Peyer's patch (tissue), 4 donors: ENCODE results near the gene PDE10A. TPM values are rescaled to one million over a fixed set of nuclear protein-coding genes. Genes with fewer than 3 reads are reported as not detected.

Source experiments
- DNase-seq, 3 donors: peaks; one replicate each; pipeline ENCODE4 v3.0.0-alpha.2; 2017 to 2019
- H3K27ac ChIP-seq, 4 donors: fragments of 200-600 bp; sonication (generic); one replicate each; pipeline ENCODE4 v1.5.1; 2016 to 2019
- H3K27me3 ChIP-seq, 2 donors: fragments of 200-600 bp; sonication (generic); one replicate each; pipeline ENCODE4 v1.5.1; 2019
- H3K36me3 ChIP-seq, 3 donors: fragments of 200-600 bp; sonication (generic); one replicate each; pipeline ENCODE4 v1.5.1; 2016 to 2019
- H3K4me1 ChIP-seq, 4 donors: fragments of 200-600 bp; sonication (generic); one replicate each; pipeline ENCODE4 v1.5.1; 2016 to 2019
- H3K4me3 ChIP-seq, 4 donors: fragments of 200-600 bp; sonication (generic); 1 replicate in 3 of 4; 2 replicates in 1 of 4; pipeline ENCODE4 v1.5.1; 2016 to 2019; ENCODE audit warnings: mild to moderate bottlenecking in 1 of 4
- H3K9me3 ChIP-seq, 4 donors: fragments of 200-600 bp; sonication (generic); one replicate each; pipeline ENCODE4 v1.5.1; 2016 to 2019; ENCODE audit warnings: mild to moderate bottlenecking in 1 of 4
- POLR2A ChIP-seq, 2 donors: fragments of 450-650 bp; IDR thresholded peaks; one replicate each; pipeline ENCODE4 v1.5.1; 2017; ENCODE audit warnings: antibody characterized with exemption in 2 of 2, mild to moderate bottlenecking in 2 of 2, moderate library complexity in 2 of 2
- total RNA-seq, 4 donors: library from RNA; depleted of rRNA; stranded (reverse); fragments of >200 nt; gene quantifications; one replicate each; pipeline ENCODE4 v1.1.0, GENCODE V29; 2016
- TF ChIP-seq, protein P1 (sequence below), 6 experiments: fragments of 450-650 bp in 4 of 6; fragments of 200-600 bp in 2 of 6; sonication (generic) in 1 of 6; IDR thresholded peaks; one replicate each; pipeline ENCODE4 v1.5.1; 2017 to 2019; ENCODE audit warnings: antibody characterized with exemption in 6 of 6, mild to moderate bottlenecking in 3 of 6, moderate library complexity in 1 of 6

Gene PDE10A
- total RNA-seq, 4 donors from 2014 or later = 0.35 to 8.8 (median 6.0) TPM

DNA sequence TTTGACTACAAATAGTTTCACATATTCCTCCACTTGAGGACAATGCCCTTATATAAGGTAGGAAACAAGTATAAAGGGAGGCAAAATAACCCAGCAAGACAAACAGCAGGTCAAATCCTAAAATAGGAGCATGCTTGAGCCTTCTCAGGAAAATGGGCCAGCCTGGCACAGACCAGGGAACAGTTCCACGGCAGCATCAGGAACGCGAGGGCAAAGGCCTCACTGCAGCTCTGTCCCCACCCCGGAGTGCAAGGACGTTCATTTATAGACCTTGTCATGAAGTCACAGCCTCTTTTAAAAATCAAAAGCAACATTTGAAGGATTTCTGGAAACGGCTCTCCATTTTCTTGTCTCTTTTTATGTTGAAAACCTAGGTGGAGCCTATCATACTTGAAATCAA is 17.1 kb downstream of the PDE10A start:
- Histone ChIP-seq H3K27ac (no peak overlapping the region), H3K4me3 (no peak overlapping the region), H3K27me3 (no peaks in the 10 kb centered on the region), H3K36me3 (no peaks in the 10 kb centered on the region), H3K4me1 (no peaks in the 10 kb centered on the region), H3K9me3 (no peaks in the 10 kb centered on the region)
- no peak for TF ChIP-seq POLR2A (IDR thresholded peaks at IDR 0.05)
- TF ChIP-seq, protein P1, sequence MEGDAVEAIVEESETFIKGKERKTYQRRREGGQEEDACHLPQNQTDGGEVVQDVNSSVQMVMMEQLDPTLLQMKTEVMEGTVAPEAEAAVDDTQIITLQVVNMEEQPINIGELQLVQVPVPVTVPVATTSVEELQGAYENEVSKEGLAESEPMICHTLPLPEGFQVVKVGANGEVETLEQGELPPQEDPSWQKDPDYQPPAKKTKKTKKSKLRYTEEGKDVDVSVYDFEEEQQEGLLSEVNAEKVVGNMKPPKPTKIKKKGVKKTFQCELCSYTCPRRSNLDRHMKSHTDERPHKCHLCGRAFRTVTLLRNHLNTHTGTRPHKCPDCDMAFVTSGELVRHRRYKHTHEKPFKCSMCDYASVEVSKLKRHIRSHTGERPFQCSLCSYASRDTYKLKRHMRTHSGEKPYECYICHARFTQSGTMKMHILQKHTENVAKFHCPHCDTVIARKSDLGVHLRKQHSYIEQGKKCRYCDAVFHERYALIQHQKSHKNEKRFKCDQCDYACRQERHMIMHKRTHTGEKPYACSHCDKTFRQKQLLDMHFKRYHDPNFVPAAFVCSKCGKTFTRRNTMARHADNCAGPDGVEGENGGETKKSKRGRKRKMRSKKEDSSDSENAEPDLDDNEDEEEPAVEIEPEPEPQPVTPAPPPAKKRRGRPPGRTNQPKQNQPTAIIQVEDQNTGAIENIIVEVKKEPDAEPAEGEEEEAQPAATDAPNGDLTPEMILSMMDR (IDR thresholded peaks at IDR 0.05) = no peak
- no peak for DNase-seq

DNA sequence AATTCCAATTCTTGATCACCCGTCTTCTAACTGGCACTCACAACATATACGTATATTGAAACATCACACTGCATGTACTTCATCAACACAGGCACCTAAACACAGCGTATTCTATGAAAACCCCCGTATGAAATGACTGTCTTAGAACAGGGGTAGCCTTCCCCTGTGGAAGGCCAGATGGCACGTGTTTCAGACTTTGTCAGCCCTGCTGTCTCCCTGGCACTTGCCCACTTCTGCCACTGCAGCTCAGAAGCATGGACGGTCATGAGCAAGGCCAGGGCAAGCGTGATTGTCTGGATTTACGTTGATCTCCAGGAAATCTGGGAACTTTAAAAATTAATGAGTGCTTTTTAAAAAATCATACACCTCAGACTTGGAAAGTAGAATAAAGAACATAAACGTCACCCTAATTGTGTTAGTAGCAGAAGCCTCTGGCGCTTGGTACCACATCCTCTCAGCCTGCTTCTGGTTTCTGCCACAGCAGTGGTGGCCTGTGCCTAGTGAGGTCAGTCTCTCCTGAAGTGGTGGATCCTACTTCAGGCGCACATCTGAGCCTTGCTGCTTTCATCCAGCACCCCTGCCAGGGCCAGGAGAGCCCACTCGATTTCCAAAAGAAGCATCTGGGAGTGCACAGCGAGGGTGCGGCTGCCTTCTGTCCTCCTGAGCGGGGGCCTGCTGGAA is 18.3 kb downstream of the PDE10A start:
- H3K27me3 ChIP-seq = no peaks in the 10 kb centered on the region
- TF ChIP-seq POLR2A (IDR thresholded peaks at IDR 0.05) = no peak
- TF ChIP-seq, protein P1 (IDR thresholded peaks at IDR 0.05) = no peak
- H3K4me3 ChIP-seq = no peak overlapping the region
- H3K27ac ChIP-seq = no peak overlapping the region
- H3K36me3 ChIP-seq = no peaks in the 10 kb centered on the region
- H3K4me1 ChIP-seq = no peaks in the 10 kb centered on the region
- no peaks in the 10 kb centered on the region for H3K9me3 ChIP-seq
- no peak for DNase-seq

DNA sequence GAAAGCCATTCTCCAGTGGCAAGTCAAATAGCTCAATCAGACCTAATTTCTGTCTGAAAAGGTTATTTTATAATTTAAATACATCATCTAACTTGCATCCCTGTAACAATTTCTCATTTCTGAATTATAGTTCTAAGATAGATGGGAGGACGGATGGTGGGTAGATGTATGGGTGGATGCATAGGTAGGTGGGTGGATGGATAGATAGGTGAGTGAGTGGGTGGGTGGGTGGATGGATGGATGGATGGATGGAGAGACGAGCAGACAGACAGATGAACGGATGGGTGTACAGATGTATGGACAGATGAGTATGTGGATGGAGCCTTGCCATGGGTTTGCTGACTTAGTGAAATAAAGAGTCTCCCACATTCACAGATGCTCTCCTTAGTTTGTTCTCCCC is 20.0 kb downstream of the PDE10A start:
- H3K4me1 ChIP-seq = no peaks in the 10 kb centered on the region
- no peak overlapping the region for H3K4me3 ChIP-seq
- no peaks in the 10 kb centered on the region for H3K9me3 ChIP-seq
- no peak overlapping the region for H3K27ac ChIP-seq
- no peaks in the 10 kb centered on the region for H3K27me3 ChIP-seq
- DNase-seq = no peak
- TF ChIP-seq, protein P1 (IDR thresholded peaks at IDR 0.05) = no peak
- no peak for TF ChIP-seq POLR2A (IDR thresholded peaks at IDR 0.05)
- H3K36me3 ChIP-seq = no peaks in the 10 kb centered on the region

DNA sequence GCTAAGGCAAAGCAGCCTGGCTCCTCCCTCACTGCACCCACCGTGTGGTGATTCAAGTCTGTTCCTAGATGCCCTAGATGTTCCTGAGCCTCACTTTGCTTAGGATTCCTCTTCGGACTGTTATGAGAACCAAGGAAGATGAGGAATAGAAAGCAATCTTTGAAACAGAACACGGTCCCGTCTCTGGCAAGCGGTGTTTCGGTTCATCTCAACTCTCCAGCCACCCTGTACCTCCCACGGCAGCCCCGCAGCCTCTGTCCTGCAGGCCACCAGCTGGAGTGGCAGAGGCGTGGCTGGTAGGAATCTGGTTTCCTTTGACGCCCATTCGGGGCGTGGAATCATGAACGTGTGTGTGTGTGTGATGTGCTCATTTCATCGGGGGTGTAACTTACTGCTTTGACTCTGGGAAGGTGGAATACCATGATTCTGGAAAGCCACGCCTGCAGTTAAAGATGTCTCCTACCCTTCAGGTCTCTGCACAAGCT is 21.3 kb downstream of the PDE10A start:
- Histone ChIP-seq H3K27me3 (no peaks in the 10 kb centered on the region), H3K4me1 (no peaks in the 10 kb centered on the region), H3K27ac (no peak overlapping the region), H3K4me3 (no peak overlapping the region), H3K9me3 (no peaks in the 10 kb centered on the region), H3K36me3 (no peaks in the 10 kb centered on the region)
- no peak for DNase-seq
- TF ChIP-seq POLR2A (IDR thresholded peaks at IDR 0.05) = no peak
- TF ChIP-seq, protein P1 (IDR thresholded peaks at IDR 0.05) = no peak

DNA sequence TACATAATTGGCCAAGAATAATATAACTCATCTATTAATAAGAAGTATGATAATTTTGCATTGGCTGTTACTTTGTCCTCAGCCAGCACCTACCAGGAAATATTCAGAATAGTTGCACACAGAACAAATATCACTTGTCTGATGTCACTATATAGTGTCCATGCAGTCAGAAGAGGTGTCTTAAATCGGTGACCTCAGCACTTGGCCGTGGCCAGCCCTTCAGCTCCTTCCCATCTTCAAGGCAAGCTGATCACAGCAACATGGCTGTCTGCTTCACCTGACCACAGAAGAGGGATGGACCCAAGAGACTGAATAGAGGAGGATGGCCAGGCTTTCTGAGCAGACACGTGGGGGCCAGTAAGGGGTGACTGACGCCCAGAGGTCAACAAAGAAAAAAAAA is 22.2 kb downstream of the PDE10A start:
- Histone ChIP-seq H3K9me3 (no peaks in the 10 kb centered on the region), H3K4me1 (no peaks in the 10 kb centered on the region), H3K36me3 (no peaks in the 10 kb centered on the region), H3K4me3 (no peak overlapping the region), H3K27me3 (no peaks in the 10 kb centered on the region), H3K27ac (no peak overlapping the region)
- TF ChIP-seq POLR2A (IDR thresholded peaks at IDR 0.05) = no peak
- TF ChIP-seq, protein P1 (IDR thresholded peaks at IDR 0.05) = no peak
- DNase-seq = no peak
